ENCODE results near the gene FRRS1. TPM values are rescaled to one million over a fixed set of nuclear protein-coding genes. Genes with fewer than 3 reads are reported as not detected.

FRRS1 gene
- total and polyA plus RNA-seq, 3 donors from 2014 or later, result 1.7 to 7.6 (median 6.1) TPM

GRCh38 chr1:99745061-99745460 is 21.4 kb downstream of the FRRS1 start:
- H3K27ac ChIP-seq, result no peak overlapping the region
- intact Hi-C loops (cut with DNase I; ENCODE audit: low total_unique reads), result no loop called here
- TF ChIP-seq, protein P1, sequence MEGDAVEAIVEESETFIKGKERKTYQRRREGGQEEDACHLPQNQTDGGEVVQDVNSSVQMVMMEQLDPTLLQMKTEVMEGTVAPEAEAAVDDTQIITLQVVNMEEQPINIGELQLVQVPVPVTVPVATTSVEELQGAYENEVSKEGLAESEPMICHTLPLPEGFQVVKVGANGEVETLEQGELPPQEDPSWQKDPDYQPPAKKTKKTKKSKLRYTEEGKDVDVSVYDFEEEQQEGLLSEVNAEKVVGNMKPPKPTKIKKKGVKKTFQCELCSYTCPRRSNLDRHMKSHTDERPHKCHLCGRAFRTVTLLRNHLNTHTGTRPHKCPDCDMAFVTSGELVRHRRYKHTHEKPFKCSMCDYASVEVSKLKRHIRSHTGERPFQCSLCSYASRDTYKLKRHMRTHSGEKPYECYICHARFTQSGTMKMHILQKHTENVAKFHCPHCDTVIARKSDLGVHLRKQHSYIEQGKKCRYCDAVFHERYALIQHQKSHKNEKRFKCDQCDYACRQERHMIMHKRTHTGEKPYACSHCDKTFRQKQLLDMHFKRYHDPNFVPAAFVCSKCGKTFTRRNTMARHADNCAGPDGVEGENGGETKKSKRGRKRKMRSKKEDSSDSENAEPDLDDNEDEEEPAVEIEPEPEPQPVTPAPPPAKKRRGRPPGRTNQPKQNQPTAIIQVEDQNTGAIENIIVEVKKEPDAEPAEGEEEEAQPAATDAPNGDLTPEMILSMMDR (IDR thresholded peaks at IDR 0.05), result no peak
- no peak for TF ChIP-seq POLR2A (IDR thresholded peaks at IDR 0.05)
- no peaks in the 10 kb centered on the region for H3K27me3 ChIP-seq
- H3K36me3 ChIP-seq (ENCODE audit: low read depth, missing control alignments), result no peaks in the 10 kb centered on the region
- no peaks in the 10 kb centered on the region for H3K4me1 ChIP-seq
- DNase-seq, result no peak
- WGBS, 2 donors, result 83 to 86% methylated on average over 7 of the region's 7 CpGs
- H3K9me3 ChIP-seq, result no peaks in the 10 kb centered on the region
- H3K4me3 ChIP-seq, result no peak overlapping the region

- WGBS, 2 donors, result 61 to 73% methylated on average over 1 of the region's 1 CpG
- DNase-seq, result no peak
- H3K27ac ChIP-seq, result no peak overlapping the region
- TF ChIP-seq, protein P1 (IDR thresholded peaks at IDR 0.05), result no peak
- no peak for TF ChIP-seq POLR2A (IDR thresholded peaks at IDR 0.05)
- H3K27me3 ChIP-seq, result no peaks in the 10 kb centered on the region
- H3K36me3 ChIP-seq (ENCODE audit: low read depth, missing control alignments), result no peaks in the 10 kb centered on the region
- H3K4me3 ChIP-seq, result no peak overlapping the region
- intact Hi-C loops (cut with DNase I; ENCODE audit: low total_unique reads), result no loop called here
- no peaks in the 10 kb centered on the region for H3K9me3 ChIP-seq
- H3K4me1 ChIP-seq, result no peaks in the 10 kb centered on the region
These were observed 26.3 kb downstream of the FRRS1 start for GRCh38 chr1:99740141-99740540.

- no peak overlapping the region for H3K4me3 ChIP-seq
- H3K27me3 ChIP-seq, result no peaks in the 10 kb centered on the region
- H3K4me1 ChIP-seq, result no peaks in the 10 kb centered on the region
- H3K36me3 ChIP-seq (ENCODE audit: low read depth, missing control alignments), result no peaks in the 10 kb centered on the region
- intact Hi-C loops (cut with DNase I; ENCODE audit: low total_unique reads), result no loop called here
- H3K9me3 ChIP-seq, result no peaks in the 10 kb centered on the region
- TF ChIP-seq POLR2A (IDR thresholded peaks at IDR 0.05), result no peak
- TF ChIP-seq, protein P1 (IDR thresholded peaks at IDR 0.05), result no peak
- H3K27ac ChIP-seq, result peak overlapping the region in 1 of 2 donors; percentile 14
- WGBS, 2 donors, result 49 to 62% methylated on average over 6 of the region's 6 CpGs
- DNase-seq, result no peak
These were observed 27.5 kb downstream of the FRRS1 start for GRCh38 chr1:99738858-99739465.

DNA sequence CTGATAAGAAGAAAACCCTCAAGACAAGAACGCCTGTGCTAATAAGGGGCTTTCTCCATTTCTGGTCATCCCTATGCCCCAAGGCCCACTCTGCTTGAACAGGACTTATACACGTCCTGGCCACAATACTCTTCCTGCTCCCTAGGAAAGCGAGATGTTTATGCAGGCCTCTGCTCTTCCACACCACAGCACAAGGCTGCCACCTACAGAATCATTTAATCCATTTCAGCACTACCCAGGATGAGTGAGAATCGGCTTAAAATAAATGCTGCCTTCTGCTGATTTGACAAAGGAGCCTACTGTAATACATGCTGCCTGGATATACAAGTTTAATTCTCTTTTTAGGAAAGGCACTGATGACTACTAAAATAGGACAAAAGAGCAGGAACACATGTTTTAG is 29.4 kb downstream of the FRRS1 start:
- no peak for TF ChIP-seq POLR2A (IDR thresholded peaks at IDR 0.05)
- TF ChIP-seq, protein P1 (IDR thresholded peaks at IDR 0.05), result peak in 2 of 3 experiments; percentile 28 to 34
- H3K4me1 ChIP-seq, result no peaks in the 10 kb centered on the region
- 21 to 36% methylated on average over 4 of the region's 4 CpGs for WGBS, 2 donors
- no peak overlapping the region for H3K4me3 ChIP-seq
- no peaks in the 10 kb centered on the region for H3K27me3 ChIP-seq
- peak; percentile 30 for DNase-seq
- intact Hi-C loops (cut with DNase I; ENCODE audit: low total_unique reads), result no loop called here
- peak overlapping the region in 1 of 2 donors; percentile 67 for H3K27ac ChIP-seq
- no peaks in the 10 kb centered on the region for H3K36me3 ChIP-seq (ENCODE audit: low read depth, missing control alignments)
- H3K9me3 ChIP-seq, result no peaks in the 10 kb centered on the region

DNA sequence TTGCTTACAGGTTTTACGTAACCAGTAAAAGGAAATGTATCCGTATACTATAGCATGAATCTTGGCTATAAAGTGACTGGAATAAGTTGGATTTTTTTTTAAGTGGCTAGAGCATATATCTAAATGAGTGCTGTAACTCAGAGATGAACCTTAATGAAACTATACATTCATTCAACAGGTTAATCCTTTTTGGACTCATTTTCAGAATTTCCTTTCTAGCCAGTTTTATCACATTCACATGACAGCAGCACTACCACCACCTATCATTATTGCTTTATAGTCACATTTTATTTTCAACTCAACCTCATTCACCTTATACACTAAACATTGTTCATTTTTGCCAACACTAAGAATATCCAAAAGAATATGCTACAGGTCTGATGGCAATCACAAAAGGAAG is 30.6 kb downstream of the FRRS1 start:
- 78 to 100% methylated on average over 2 of the region's 2 CpGs for WGBS, 2 donors
- intact Hi-C loops (cut with DNase I; ENCODE audit: low total_unique reads), result no loop called here
- H3K4me1 ChIP-seq, result no peaks in the 10 kb centered on the region
- no peaks in the 10 kb centered on the region for H3K9me3 ChIP-seq
- H3K27me3 ChIP-seq, result no peaks in the 10 kb centered on the region
- TF ChIP-seq POLR2A (IDR thresholded peaks at IDR 0.05), result no peak
- TF ChIP-seq, protein P1 (IDR thresholded peaks at IDR 0.05), result no peak
- H3K27ac ChIP-seq, result no peak overlapping the region
- no peak overlapping the region for H3K4me3 ChIP-seq
- DNase-seq, result no peak
- H3K36me3 ChIP-seq (ENCODE audit: low read depth, missing control alignments), result no peaks in the 10 kb centered on the region
